HCT116 (cell line): ENCODE results near the gene CHRNA4. TPM values are rescaled to one million over a fixed set of nuclear protein-coding genes. Genes with fewer than 3 reads are reported as not detected.

Experiments
- ATAC-seq: fragments of 200-7000 bp; cut with Tn5 transposase; 2 replicates; pipeline ENCODE4 v1.9.1; 2020; ENCODE audit warnings: mild to moderate bottlenecking, moderate library complexity
- BruUV-seq: library from RNA; stranded (reverse); fragments of 400-500 nt; replicated peaks from 2 replicates; lab custom pipeline; 2021; lab: Mats Ljungman, UMichigan
- CTCF ChIA-PET: fragments of 300-600 bp; sonication (Branson Sonifier 250); formaldehyde crosslinking; loops from one replicate; lab custom pipeline; 2021; ENCODE audit warnings: antibody characterized with exemption; lab: Charles Lee
- POLR2A ChIA-PET: fragments of 300-600, 350-600 bp; sonication (Branson Sonifier 250); formaldehyde crosslinking; loops from one replicate; lab custom pipeline; 2021; ENCODE audit warnings: antibody characterized with exemption; lab: Charles Lee
- RAD21 ChIA-PET, 2 experiments: fragments of 300-600 bp; sonication (Branson Sonifier 250); formaldehyde crosslinking; loops; one replicate each; lab custom pipeline; 2023; ENCODE audit warnings: low total read pairs in 2 of 2; ENCODE audit not compliant: uncharacterized antibody in 2 of 2, unreplicated experiment in 2 of 2, low non-redundant PET in 1 of 2; lab: Charles Lee
- DNase-seq: peaks from one replicate; pipeline ENCODE4 v3.0.0-alpha.2; 2010; ENCODE audit warnings: low read depth, low spot score
- H2AFZ ChIP-seq: fragments of 200-600 bp; shearing (Covaris generic), sonication (generic); 2 replicates; pipeline ENCODE4 v1.6.1; 2017; ENCODE audit warnings: low read depth, mixed run types, mixed read lengths, antibody characterized with exemption, low read length; ENCODE audit not compliant: poor library complexity, severe bottlenecking
- H3K27ac ChIP-seq: 2 replicates; pipeline ENCODE4 v1.5.1; 2012; ENCODE audit warnings: low read depth, low read length
- H3K27me3 ChIP-seq: fragments of 200-600 bp; sonication (generic); 2 replicates; pipeline ENCODE4 v1.6.1; 2016; ENCODE audit warnings: mixed run types, low read length, mixed read lengths; ENCODE audit not compliant: insufficient read depth
- H3K36me3 ChIP-seq, 2 experiments: fragments of 200-500 bp in 1 of 2; fragments of 200-600 bp in 1 of 2; sonication (Bioruptor generic) in 1 of 2; sonication (generic) in 1 of 2; 2 replicates each; pipeline versions ENCODE4 v1.5.1 to v1.6.1; 2014 to 2016; ENCODE audit warnings: low read length in 2 of 2, inconsistent platforms in 1 of 2, mixed read lengths in 1 of 2, mixed run types in 1 of 2; ENCODE audit not compliant: insufficient read depth in 2 of 2, control insufficient read depth in 1 of 2
- H3K4me1 ChIP-seq, 2 experiments: fragments of 200-600 bp in 1 of 2; sonication (generic) in 1 of 2; 2 replicates each; pipeline versions ENCODE4 v1.5.1 to v1.6.1; 2012 to 2017; ENCODE audit warnings: low read length in 2 of 2, inconsistent platforms in 1 of 2, mild to moderate bottlenecking in 1 of 2, mixed read lengths in 1 of 2, mixed run types in 1 of 2, moderate library complexity in 1 of 2; ENCODE audit not compliant: insufficient read depth in 2 of 2, control insufficient read depth in 1 of 2
- H3K4me2 ChIP-seq: fragments of 200-600 bp; sonication (generic); 2 replicates; pipeline ENCODE4 v1.6.1; 2017; ENCODE audit warnings: mixed run types, low read length, mixed read lengths
- H3K4me3 ChIP-seq, 2 experiments: fragments of 200-600 bp in 1 of 2; sonication (generic) in 1 of 2; replicated peaks in 1 of 2; 2 replicates each; pipeline ENCODE4 v1.5.1; 2011 to 2016; ENCODE audit warnings: low read length in 2 of 2, control low read depth in 1 of 2, low read depth in 1 of 2, mild to moderate bottlenecking in 1 of 2, mixed read lengths in 1 of 2, mixed run types in 1 of 2
- H3K79me2 ChIP-seq: fragments of 200-600 bp; sonication (generic); 2 replicates; pipeline ENCODE4 v1.6.1; 2017; ENCODE audit warnings: mild to moderate bottlenecking, mixed run types, low read length, moderate library complexity, mixed read lengths; ENCODE audit not compliant: insufficient read depth
- H3K9ac ChIP-seq: fragments of 200-600 bp; sonication (generic); 2 replicates; pipeline ENCODE4 v1.6.1; 2016; ENCODE audit warnings: low read length, mixed read lengths
- H3K9me2 ChIP-seq: fragments of 200-600 bp; sonication (generic), shearing (Covaris generic); 2 replicates; pipeline ENCODE4 v1.6.1; 2017; ENCODE audit warnings: mixed run types, mild to moderate bottlenecking, moderate library complexity; ENCODE audit not compliant: insufficient read depth
- H3K9me3 ChIP-seq, 2 experiments: fragments of 200-500 bp in 1 of 2; fragments of 200-600 bp in 1 of 2; sonication (Bioruptor generic) in 1 of 2; sonication (generic) in 1 of 2; 2 replicates each; pipeline ENCODE4 v1.6.1; 2014 to 2017; ENCODE audit warnings: low read length in 2 of 2, mixed read lengths in 2 of 2, inconsistent platforms in 1 of 2, low read depth in 1 of 2, mild to moderate bottlenecking in 1 of 2, mixed run types in 1 of 2, moderate library complexity in 1 of 2; ENCODE audit not compliant: control insufficient read depth in 1 of 2, insufficient read depth in 1 of 2
- H4K20me1 ChIP-seq: fragments of 200-600 bp; sonication (generic), shearing (Covaris generic); 2 replicates; pipeline ENCODE4 v1.6.1; 2017; ENCODE audit warnings: mixed run types, mild to moderate bottlenecking, moderate library complexity; ENCODE audit not compliant: insufficient read depth
- ATF3 ChIP-seq: IDR thresholded peaks from 2 replicates; pipeline ENCODE4 v1.6.1; 2012
- CBX3 ChIP-seq: IDR thresholded peaks from 2 replicates; pipeline ENCODE4 v1.6.1; 2012; ENCODE audit warnings: low read depth
- CTCF ChIP-seq, 3 experiments: fragments of 200-600 bp in 1 of 3; sonication (generic) in 1 of 3; IDR thresholded peaks in 2 of 3; conservative IDR thresholded peaks in 1 of 3; 2 replicates each; pipeline ENCODE4 v1.5.1; 2012 to 2017; ENCODE audit warnings: low read depth in 2 of 3, low read length in 2 of 3, antibody characterized with exemption in 1 of 3, borderline replicate concordance in 1 of 3, control low read depth in 1 of 3, mild to moderate bottlenecking in 1 of 3, mixed read lengths in 1 of 3, mixed run types in 1 of 3, moderate library complexity in 1 of 3; ENCODE audit not compliant: insufficient read depth in 1 of 3
- EGR1 ChIP-seq: IDR thresholded peaks from 2 replicates; pipeline ENCODE4 v1.6.1; 2012; ENCODE audit warnings: low read depth
- ELF1 ChIP-seq: IDR thresholded peaks from 2 replicates; pipeline ENCODE4 v1.6.1; 2012; ENCODE audit warnings: low read depth, borderline replicate concordance
- EZH2 ChIP-seq: fragments of 200-600 bp; sonication (generic); IDR thresholded peaks from 2 replicates; pipeline ENCODE4 v1.6.1; 2017; ENCODE audit warnings: antibody characterized with exemption, mixed run types
- FOSL1 ChIP-seq: IDR thresholded peaks from 2 replicates; pipeline ENCODE4 v1.6.1; 2012; ENCODE audit warnings: low read depth
- JUND ChIP-seq: IDR thresholded peaks from 2 replicates; pipeline ENCODE4 v1.6.1; 2012
- POLR2A ChIP-seq: IDR thresholded peaks from 2 replicates; pipeline ENCODE4 v1.7.0; 2011; ENCODE audit warnings: borderline replicate concordance; ENCODE audit not compliant: insufficient read depth, insufficient read length; ENCODE audit errors: extremely low read depth
- POLR2AphosphoS5 ChIP-seq: IDR thresholded peaks from 2 replicates; pipeline ENCODE4 v1.6.1; 2011; ENCODE audit warnings: mild to moderate bottlenecking, low read depth, low read length, moderate library complexity
- REST ChIP-seq: IDR thresholded peaks from 2 replicates; pipeline ENCODE4 v1.6.1; 2012; ENCODE audit warnings: low read depth
- SIN3A ChIP-seq: IDR thresholded peaks from 2 replicates; pipeline ENCODE4 v1.6.1; 2012; ENCODE audit warnings: low read depth
- SP1 ChIP-seq: IDR thresholded peaks from 2 replicates; pipeline ENCODE4 v1.6.1; 2012; ENCODE audit warnings: low read depth
- SRF ChIP-seq: IDR thresholded peaks from 2 replicates; pipeline ENCODE4 v1.6.1; 2012; ENCODE audit warnings: low read depth
- TCF7L2 ChIP-seq: IDR thresholded peaks from 2 replicates; pipeline ENCODE4 v1.7.0; 2011; ENCODE audit warnings: borderline replicate concordance, inconsistent platforms; ENCODE audit not compliant: insufficient read depth, insufficient read length; ENCODE audit errors: extremely low read depth
- ZBTB33 ChIP-seq: IDR thresholded peaks from 2 replicates; pipeline ENCODE4 v1.6.1; 2011; ENCODE audit warnings: mild to moderate bottlenecking, low read length, moderate library complexity; ENCODE audit not compliant: insufficient replicate concordance; ENCODE audit errors: extremely low read depth
- ZFX ChIP-seq: fragments of 450-650 bp; IDR thresholded peaks from 2 replicates; pipeline ENCODE4 v1.6.1; 2017
- ZNF274 ChIP-seq: fragments of 200-500 bp; sonication (Bioruptor generic); IDR thresholded peaks from 2 replicates; pipeline ENCODE4 v1.6.1; 2014; ENCODE audit warnings: mild to moderate bottlenecking, low read depth, low read length, inconsistent platforms
- intact Hi-C: fragments of 100-400 bp; cut with micrococcal nuclease; formaldehyde crosslinking; loops from 2 replicates; pipeline ENCODE4 v1.10.0; 2022
- total RNA-seq: library from RNA; stranded (reverse); gene quantifications from one replicate; pipeline ENCODE4 v1.2.1, GENCODE V29; 2021; ENCODE audit not compliant: unreplicated experiment

The CHRNA4 gene
- total RNA-seq, 1 experiment from 2014 or later: not detected

- intact Hi-C loops: no loop called here
- TF ChIP-seq SIN3A (no peak), ZBTB33 (no peak), SP1 (no peak), CTCF (IDR thresholded peaks at IDR 0.05 in 2 of 3, conservative IDR thresholded peaks at IDR 0.05 in 1 of 3; ENCODE audit: borderline replicate concordance in 1 of 3, insufficient read depth in 1 of 3, low read depth in 2 of 3, low read length in 2 of 3) (no peak), ATF3 (no peak), EGR1 (no peak), POLR2A (no peak), ZFX (no peak), REST (no peak), FOSL1 (no peak), TCF7L2 (no peak), EZH2 (no peak), JUND (no peak), ELF1 (no peak), POLR2AphosphoS5 (no peak), CBX3 (no peak), SRF (no peak), ZNF274 (no peak)
- Histone ChIP-seq H3K9ac (no peak overlapping the region), H4K20me1 (no peaks in the 10 kb centered on the region), H2AFZ (no peak overlapping the region), H3K79me2 (no peaks in the 10 kb centered on the region), H3K27ac (no peak overlapping the region), H3K9me2 (no peaks in the 10 kb centered on the region), H3K9me3 (no peaks in the 10 kb centered on the region), H3K27me3 (no peaks in the 10 kb centered on the region), H3K36me3 (no peaks in the 10 kb centered on the region), H3K4me1 (peaks cover 0 to 12% of the 10 kb centered on the region in 2 experiments; a peak in 1 of 4 replicates), H3K4me2 (no peak overlapping the region), H3K4me3 (no peak overlapping the region)
- BruUV-seq: no TSS peak
- DNase-seq (no peak), ATAC-seq (no peak)
- ChIA-PET POLR2A (no interaction called here), CTCF (no interaction called here), RAD21 (no interaction called here)
Measured at GRCh38 chr20:63405102-63405730, 44.1 kb upstream of the CHRNA4 start.
